Stimulated activated CD8-positive, alpha-beta memory T cell treated with anti-CD3 and anti-CD28 coated beads, Interleukin-2, amount 100 ng/mL, for 1 hour (primary cell): ENCODE data around the gene TNRC6C.

Experiments
- DNase-seq, 2 donors: peaks; one replicate each; pipeline ENCODE4 v3.0.0-alpha.2; 2020; ENCODE audit warnings: low read depth in 2 of 2

Gene TNRC6C

GRCh38 chr17:78012428-78012827 lies 53.9 kb downstream of the TNRC6C start:
- DNase-seq: no peak

- peak in 1 of 2 donors; percentile 24 for DNase-seq
Measured at GRCh38 chr17:78013683-78014467, 55.4 kb downstream of the TNRC6C start.

- DNase-seq: no peak
Measured at GRCh38 chr17:78014646-78015045, 56.1 kb downstream of the TNRC6C start.

GRCh38 chr17:78016852-78017251 lies 58.3 kb downstream of the TNRC6C start:
- DNase-seq: no peak

DNA sequence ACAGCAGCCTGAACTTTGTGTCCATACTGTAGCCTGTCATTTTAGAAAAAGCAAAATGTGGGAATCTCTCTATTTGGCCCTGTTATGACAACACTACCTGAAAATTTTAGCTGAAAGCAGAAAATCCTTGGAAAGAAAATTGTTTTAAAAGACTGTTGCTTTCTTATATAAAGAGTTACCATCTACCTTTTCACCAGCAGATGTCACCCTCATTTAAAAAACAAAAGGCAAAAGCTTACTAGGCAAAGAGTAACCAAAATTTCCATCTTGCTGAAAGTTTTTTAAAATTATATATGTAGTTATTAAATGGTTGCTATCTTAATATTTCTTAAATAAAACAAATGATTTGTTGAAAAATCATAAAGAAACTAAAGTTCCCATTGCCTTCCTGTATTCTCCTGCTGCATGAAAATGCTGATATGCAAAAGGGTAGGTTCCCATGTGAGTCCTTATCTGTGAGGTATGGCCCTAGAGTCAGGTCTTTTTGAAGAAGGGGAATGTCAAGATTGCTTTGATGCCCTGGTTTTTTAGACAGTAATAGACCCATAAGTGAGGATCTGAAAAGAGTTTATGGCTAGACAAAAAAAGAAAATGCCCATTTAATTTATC lies 61.0 kb downstream of the TNRC6C start:
- DNase-seq: no peak

GRCh38 chr17:78019976-78020716 lies 61.6 kb downstream of the TNRC6C start:
- no peak for DNase-seq

DNA sequence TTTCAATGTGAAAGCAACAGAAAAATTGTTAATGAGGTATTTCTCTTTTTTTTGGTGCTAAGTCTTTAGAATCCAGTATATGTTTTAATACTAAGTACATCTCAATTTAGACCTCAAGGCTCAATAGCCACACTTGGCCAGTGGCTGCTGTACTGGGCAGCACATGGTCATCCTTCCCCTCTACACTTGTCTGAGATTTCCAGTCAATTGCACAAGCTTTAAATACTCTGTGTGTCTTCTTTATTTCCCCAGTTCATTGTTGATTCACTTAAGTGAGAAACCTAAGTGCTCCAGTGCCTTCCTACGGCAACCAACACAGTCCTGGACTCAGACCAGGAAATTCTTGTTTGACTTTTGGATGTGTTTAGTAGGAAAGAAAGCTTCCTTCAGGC lies 62.2 kb downstream of the TNRC6C start:
- no peak for DNase-seq

- no peak for DNase-seq
Measured at GRCh38 chr17:78022425-78022824, 63.9 kb downstream of the TNRC6C start.

DNA sequence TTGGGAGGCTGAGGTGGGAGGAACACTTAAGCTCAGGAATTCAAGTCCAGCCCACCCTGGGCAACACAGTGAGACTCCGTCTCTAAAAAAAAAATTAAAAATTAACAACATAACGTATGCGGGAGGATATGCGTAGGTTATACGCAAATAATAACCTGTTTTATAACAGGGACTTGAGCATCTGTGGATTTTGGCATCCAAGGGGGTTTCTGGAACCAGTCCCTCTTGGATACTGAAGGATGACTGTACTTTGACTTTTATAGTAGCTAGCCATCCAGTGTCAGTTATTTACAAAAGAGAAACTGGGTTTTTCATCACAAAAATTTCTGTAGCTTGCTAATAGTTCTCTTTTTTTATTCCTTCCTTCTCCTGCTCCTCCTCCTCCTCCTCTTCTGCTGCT lies 64.5 kb downstream of the TNRC6C start:
- DNase-seq: no peak

GRCh38 chr17:78026381-78026780 lies 67.9 kb downstream of the TNRC6C start:
- DNase-seq: no peak

DNA sequence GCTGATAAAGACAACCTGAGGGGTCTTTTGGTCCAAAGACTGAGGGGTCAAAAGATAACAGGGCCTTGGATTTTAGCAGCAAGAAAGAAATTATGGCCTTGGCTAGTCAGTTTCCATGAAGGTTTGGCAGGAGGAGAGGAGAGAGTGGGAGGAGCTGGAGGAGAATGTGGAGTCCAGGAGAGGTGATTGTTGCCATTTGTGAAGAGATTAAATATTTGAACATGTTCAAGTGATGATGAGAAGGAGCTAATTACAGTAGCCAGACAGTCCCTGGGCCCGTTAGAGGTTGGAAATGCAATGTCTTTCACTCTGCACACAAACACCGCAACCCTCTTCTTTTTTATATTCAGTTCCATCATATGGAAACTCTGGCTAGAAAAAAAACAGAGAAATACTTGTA lies 68.6 kb downstream of the TNRC6C start:
- no peak for DNase-seq

GRCh38 chr17:78029697-78030096 lies 71.2 kb downstream of the TNRC6C start:
- DNase-seq: no peak

- DNase-seq: no peak
Measured at GRCh38 chr17:78031435-78031834, 72.9 kb downstream of the TNRC6C start.

DNA sequence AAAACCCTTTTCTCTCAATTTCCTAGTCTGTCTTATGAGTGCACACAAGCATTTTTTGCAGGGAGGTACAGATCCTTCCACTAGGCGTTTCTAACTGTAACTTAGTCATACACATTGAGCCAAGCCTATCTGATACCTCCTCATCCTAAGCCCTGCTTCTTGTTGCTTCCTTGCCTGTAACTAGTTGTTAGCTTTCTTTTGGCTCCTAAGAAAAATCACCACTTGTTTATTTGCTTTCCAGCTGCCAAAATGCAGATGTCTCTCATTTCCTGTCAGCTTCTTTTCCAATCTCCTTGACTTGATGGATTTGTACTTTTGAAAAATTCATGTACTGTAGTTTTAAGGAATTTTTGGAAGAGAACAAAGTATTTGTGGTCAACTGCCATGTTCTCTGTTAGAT lies 73.7 kb downstream of the TNRC6C start:
- no peak for DNase-seq

GRCh38 chr17:78034429-78035091 lies 76.1 kb downstream of the TNRC6C start:
- no peak for DNase-seq

GRCh38 chr17:78037280-78037679 lies 78.8 kb downstream of the TNRC6C start:
- no peak for DNase-seq

GRCh38 chr17:78038748-78039288 lies 80.3 kb downstream of the TNRC6C start:
- no peak for DNase-seq

DNA sequence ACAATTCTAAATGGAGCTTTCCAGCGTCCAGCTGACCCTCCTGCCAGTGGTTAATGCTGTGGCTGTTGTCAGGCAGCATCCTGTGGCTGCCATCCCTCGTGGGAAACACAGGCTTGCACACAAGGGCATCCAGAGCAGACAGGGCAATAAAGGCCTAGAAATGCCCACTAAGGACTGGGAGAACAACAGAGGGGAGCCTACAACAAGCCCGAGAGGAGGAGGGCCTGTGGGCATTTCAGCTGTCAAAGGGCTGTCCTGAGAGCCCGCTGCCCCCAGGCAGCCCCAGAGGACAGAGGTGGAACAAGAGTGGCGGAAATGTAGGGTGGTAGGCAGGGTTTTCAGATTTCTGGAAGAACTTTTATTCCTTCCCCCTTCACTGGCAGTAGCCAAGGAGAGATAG lies 81.1 kb downstream of the TNRC6C start:
- DNase-seq: no peak

DNA sequence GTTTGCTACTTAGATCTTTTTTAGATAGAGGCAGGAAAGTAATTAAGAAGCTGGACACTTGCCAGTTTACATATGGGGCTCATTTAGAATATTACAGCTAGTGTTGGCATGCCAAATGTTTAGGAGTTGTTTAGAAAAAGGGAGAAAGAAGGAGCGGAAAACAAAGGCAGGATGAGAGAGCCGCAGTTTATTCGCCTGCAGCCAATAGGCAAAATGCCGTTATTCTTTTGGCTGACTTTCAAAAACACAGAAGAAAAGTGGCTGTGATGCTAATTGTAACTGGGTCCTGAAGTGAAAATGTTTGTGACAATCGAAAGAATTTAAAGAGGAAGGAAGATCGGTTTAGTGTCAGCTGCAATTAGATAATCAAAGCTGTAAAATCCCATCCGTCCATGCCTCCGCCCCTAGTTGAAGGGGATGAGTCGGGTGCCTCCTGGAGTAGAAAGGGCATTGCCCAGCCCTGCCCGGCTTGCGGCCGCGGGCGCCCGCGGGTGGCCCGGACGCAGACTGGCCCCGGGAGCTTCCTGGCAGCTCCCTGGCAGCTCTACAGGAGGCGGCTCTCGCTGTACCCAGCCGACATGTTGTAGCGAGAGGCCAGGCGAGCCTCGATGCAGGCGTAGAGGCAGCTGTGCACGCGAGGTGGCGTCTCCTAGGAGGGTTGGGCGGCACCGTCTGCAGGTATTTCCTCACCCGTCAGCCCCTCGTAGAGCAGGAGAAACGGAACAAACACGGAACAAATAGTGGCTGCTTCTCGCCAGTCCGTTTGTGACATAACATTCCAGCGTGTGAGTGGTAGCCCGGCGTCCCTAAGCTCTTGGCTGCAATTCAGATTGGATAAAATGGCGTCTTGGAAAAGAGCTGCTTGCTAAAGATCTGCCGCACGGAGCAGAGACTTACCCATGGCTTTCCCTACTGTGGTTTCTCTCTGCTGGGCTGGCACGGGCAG lies 82.2 kb downstream of the TNRC6C start:
- DNase-seq: no peak

- no peak for DNase-seq
Measured at GRCh38 chr17:78041386-78042179, 83.1 kb downstream of the TNRC6C start.
